ENCODE data around the gene FUCA1.

- TF ChIP-seq EZH2 (IDR thresholded peaks at IDR 0.05; ENCODE audit: borderline replicate concordance, low read depth, low read length, severe bottlenecking), result no peak
- no peak for TF ChIP-seq POLR2AphosphoS5 (IDR thresholded peaks at IDR 0.05; ENCODE audit: insufficient read depth, low read depth, low read length)
These were observed 72.2 kb downstream of the FUCA1 start for GRCh38 chr1:23795676-23796465.
